A673 (cell line): ENCODE measurements around the gene ZCCHC13. TPM values are rescaled to one million over a fixed set of nuclear protein-coding genes. Genes with fewer than 3 reads are reported as not detected.
"Not testable (repeated sequence)": the region's sequence is repeated elsewhere in the genome, so short reads cannot be mapped to it uniquely, and the experiment has no call there.

ENCODE experiments used
- BruUV-seq: library from RNA; stranded (reverse); fragments of 400-500 nt; replicated peaks from 2 replicates; lab custom pipeline; 2021; lab: Mats Ljungman, UMichigan
- CTCF ChIA-PET: fragments of 300-600 bp; sonication (Branson Sonifier 250); formaldehyde crosslinking; loops from one replicate; lab custom pipeline; 2022; ENCODE audit warnings: antibody characterized with exemption; lab: Charles Lee
- POLR2A ChIA-PET: fragments of 300-600 bp; sonication (Branson Sonifier 250); formaldehyde crosslinking; loops from one replicate; lab custom pipeline; 2022; ENCODE audit warnings: antibody characterized with exemption; ENCODE audit not compliant: low non-redundant PET; lab: Charles Lee
- DNase-seq: peaks from one replicate; pipeline ENCODE4 v3.0.0-alpha.2; 2015; ENCODE audit warnings: low spot score
- H3K27ac ChIP-seq: fragments of 200-600 bp; sonication (generic); 2 replicates; pipeline ENCODE4 v1.5.1; 2016; ENCODE audit warnings: mixed run types, low read depth, mild to moderate bottlenecking, mixed read lengths, antibody characterized with exemption, low read length; ENCODE audit not compliant: poor library complexity, severe bottlenecking
- H3K27me3 ChIP-seq: fragments of 200-600 bp; sonication (generic); replicated peaks from 2 replicates; pipeline ENCODE4 v1.6.1; 2017; ENCODE audit warnings: mixed run types, low read depth, mild to moderate bottlenecking, mixed read lengths, antibody characterized with exemption, low read length; ENCODE audit not compliant: insufficient read depth, poor library complexity
- H3K36me3 ChIP-seq: fragments of 200-600 bp; sonication (generic); 2 replicates; pipeline ENCODE4 v1.6.1; 2016; ENCODE audit warnings: mixed run types, mild to moderate bottlenecking, mixed read lengths, antibody characterized with exemption, low read length; ENCODE audit not compliant: insufficient read depth, poor library complexity, severe bottlenecking
- H3K4me1 ChIP-seq: fragments of 200-600 bp; sonication (generic); 2 replicates; pipeline ENCODE4 v1.6.1; 2017; ENCODE audit warnings: mixed run types, mild to moderate bottlenecking, mixed read lengths, antibody characterized with exemption, low read length; ENCODE audit not compliant: insufficient read depth, poor library complexity, severe bottlenecking
- H3K4me3 ChIP-seq: fragments of 200-600 bp; sonication (generic); 2 replicates; pipeline ENCODE4 v1.5.1; 2016; ENCODE audit warnings: low read depth, mixed run types, mild to moderate bottlenecking, mixed read lengths, low read length; ENCODE audit not compliant: poor library complexity, severe bottlenecking
- H3K9me3 ChIP-seq: fragments of 200-600 bp; sonication (generic); 2 replicates; pipeline ENCODE4 v1.6.1; 2016; ENCODE audit warnings: mixed run types, low read depth, mild to moderate bottlenecking, mixed read lengths, antibody characterized with exemption, low read length; ENCODE audit not compliant: poor library complexity, severe bottlenecking
- CTCF ChIP-seq: fragments of 300-800, 200-600 bp; sonication (generic); conservative IDR thresholded peaks from 2 replicates; pipeline ENCODE4 v1.5.1; 2017; ENCODE audit warnings: low read depth, mild to moderate bottlenecking, antibody characterized with exemption, low read length, moderate library complexity, mixed read lengths
- EZH2 ChIP-seq: fragments of 200-600 bp; sonication (generic); IDR thresholded peaks from 2 replicates; pipeline ENCODE4 v1.6.1; 2017; ENCODE audit warnings: borderline replicate concordance, low read depth, mild to moderate bottlenecking, mixed read lengths, antibody characterized with exemption, low read length; ENCODE audit not compliant: poor library complexity, severe bottlenecking
- intact Hi-C: fragments of 100-400 bp; cut with micrococcal nuclease; formaldehyde crosslinking; loops from one replicate; pipeline ENCODE4 v1.10.0; 2022; ENCODE audit not compliant: unreplicated experiment
- total RNA-seq: library from RNA; stranded (reverse); gene quantifications from 2 replicates; pipeline ENCODE4 v1.2.3, GENCODE V29; 2021

ZCCHC13 gene
- total RNA-seq, 1 experiment from 2014 or later, result not detected

DNA sequence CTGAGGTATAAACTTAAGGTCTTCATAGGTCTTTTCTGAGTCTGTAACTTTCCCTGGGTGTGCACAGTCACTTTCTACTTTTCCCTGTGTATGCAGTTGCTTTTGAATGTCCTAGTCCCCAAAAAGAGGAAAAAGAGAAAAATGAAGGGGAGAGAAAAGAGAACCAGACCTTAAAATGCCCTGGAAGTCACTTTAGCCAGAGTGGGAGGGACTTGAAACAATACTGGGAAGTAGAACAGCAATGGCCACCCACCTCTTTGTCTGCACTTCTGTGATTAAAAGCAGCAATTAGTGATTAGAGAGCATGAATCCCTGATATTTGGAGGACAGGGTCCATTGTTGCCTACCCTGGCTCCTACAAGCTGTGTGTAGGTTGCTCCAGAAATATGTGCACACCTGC is 36.1 kb downstream of the ZCCHC13 start:
- Histone ChIP-seq H3K4me3 (no peak overlapping the region), H3K4me1 (peaks cover 4% of the 10 kb centered on the region), H3K9me3 (peaks cover 5% of the 10 kb centered on the region), H3K27me3 (no peaks in the 10 kb centered on the region), H3K27ac (no peak overlapping the region), H3K36me3 (no peaks in the 10 kb centered on the region)
- no peak for TF ChIP-seq EZH2
- no peak for TF ChIP-seq CTCF
- BruUV-seq, result no TSS peak
- ChIA-PET POLR2A (no interaction called here), CTCF (no interaction called here)
- no peak for DNase-seq
- intact Hi-C loops, result loop anchor here (5.0 kb wide), 2 partner anchors 48 to 208 kb away; no protein-coding TSS in a partner anchor

DNA sequence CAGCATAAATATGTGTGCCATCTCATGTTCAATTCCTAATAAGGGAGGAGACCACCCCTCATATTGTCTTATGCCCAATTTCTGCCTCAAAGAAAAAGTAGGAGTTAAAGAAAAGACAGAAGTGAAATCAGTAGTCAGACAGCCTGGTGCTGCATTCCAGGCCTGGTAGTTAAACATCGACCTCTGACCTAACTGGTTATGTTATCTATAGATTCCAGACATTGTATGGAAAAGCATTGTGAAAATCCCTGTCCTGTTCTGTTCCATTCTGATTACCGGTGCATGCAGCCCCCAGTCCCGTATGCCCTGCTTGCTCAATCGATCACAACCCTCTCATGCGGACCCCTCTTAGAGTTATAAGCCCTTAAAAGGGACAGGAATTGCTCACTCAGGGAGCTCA is 38.2 kb downstream of the ZCCHC13 start:
- CTCF ChIA-PET, result not testable (repeated sequence)

DNA sequence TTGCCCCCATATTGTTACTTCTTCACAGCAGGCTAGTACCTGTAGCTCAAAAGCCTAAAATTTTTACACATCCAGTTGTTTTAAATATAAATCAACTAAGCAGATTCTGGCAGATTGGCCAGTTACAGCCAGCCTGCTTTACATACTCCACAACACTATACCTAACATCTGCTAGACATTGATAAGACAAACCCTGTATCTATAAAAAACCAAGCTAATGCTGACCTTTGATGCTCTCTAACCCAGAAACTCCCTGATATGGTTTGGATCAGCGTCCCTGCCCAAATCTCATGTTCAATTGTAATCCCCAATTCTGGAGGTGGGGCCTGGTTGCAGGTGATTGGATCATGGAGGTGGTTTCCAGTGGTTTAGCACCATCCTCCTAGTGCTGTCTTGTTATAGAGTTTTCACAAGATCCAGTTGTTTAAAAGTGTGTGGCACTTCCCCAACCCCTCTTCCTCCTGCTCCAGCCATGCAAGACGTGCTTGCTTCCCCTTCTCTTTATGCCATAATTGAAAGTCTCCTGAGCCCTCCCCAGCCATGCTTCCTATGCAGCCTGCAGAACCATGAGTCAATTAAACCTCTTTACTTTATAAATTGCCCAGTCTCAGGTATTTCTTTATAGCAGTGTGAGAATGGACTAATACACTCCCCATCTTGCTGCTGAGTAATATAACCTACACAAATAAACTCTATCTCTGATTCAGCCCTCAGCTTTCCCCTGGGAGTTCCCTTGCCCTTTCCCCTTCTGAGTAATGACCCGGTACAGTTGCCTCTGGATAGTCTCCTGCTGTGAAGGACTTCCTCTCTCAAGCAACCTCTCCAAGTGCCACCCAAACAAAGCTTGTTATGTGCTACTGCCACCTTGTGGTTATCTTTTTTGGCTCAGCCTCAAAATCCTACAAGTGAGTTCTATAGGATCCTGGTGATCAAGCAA is 39.6 kb downstream of the ZCCHC13 start:
- TF ChIP-seq EZH2 (no peak), CTCF (peak; percentile 73)
- no peaks in the 10 kb centered on the region for H3K27me3 ChIP-seq
- no TSS peak for BruUV-seq
- H3K27ac ChIP-seq, result no peak overlapping the region
- ChIA-PET POLR2A (no interaction called here), CTCF (no interaction called here)
- intact Hi-C loops, result loop anchor here (1.0 to 5.0 kb wide), 3 partner anchors 51 to 488 kb away; no protein-coding TSS in a partner anchor
- H3K4me3 ChIP-seq, result no peak overlapping the region
- H3K36me3 ChIP-seq, result no peaks in the 10 kb centered on the region
- peaks cover 5% of the 10 kb centered on the region for H3K9me3 ChIP-seq
- peaks cover 4% of the 10 kb centered on the region for H3K4me1 ChIP-seq
- DNase-seq, result peak; percentile 94

More for the DNA sequence above, 38.2 kb downstream of the ZCCHC13 start:
- POLR2A ChIA-PET, H3K27ac ChIP-seq, H3K9me3 ChIP-seq, H3K4me1 ChIP-seq, H3K36me3 ChIP-seq, H3K27me3 ChIP-seq, DNase-seq, BruUV-seq, H3K4me3 ChIP-seq: not testable (repeated sequence)
- intact Hi-C loops, result loop anchor here (5.0 kb wide), 2 partner anchors 50 to 210 kb away; no protein-coding TSS in a partner anchor
